Heart right ventricle (tissue), 16 donors: ENCODE results near the gene OR5W2. TPM values are rescaled to one million over a fixed set of nuclear protein-coding genes. Genes with fewer than 3 reads are reported as not detected.

ENCODE experiments used
- ATAC-seq, 8 donors: fragments of 200-7000 bp; cut with Tn5 transposase; one replicate each; pipeline ENCODE4 v1.9.1; 2020; ENCODE audit warnings: mild to moderate bottlenecking in 8 of 8, moderate library complexity in 8 of 8, moderate number of reproducible peaks in 1 of 8
- DNase-seq, 2 donors: peaks; one replicate each; pipeline ENCODE4 v3.0.0-alpha.2; 2020
- H3K27ac ChIP-seq, 10 donors: fragments of 200-600 bp; sonication (generic) in 2 of 10; one replicate each; pipeline versions ENCODE4 v1.5.0 to v1.8.0; 2020 to 2022; ENCODE audit warnings: mild to moderate bottlenecking in 3 of 10
- H3K27me3 ChIP-seq, 7 donors: fragments of 200-600 bp; one replicate each; pipeline ENCODE4 v1.8.0; 2021 to 2022; ENCODE audit warnings: mild to moderate bottlenecking in 2 of 7
- H3K36me3 ChIP-seq, 9 donors: fragments of 200-600 bp; sonication (generic) in 1 of 9; one replicate each; pipeline versions ENCODE4 v1.5.0 to v1.8.0; 2020 to 2022; ENCODE audit warnings: mild to moderate bottlenecking in 2 of 9
- H3K4me1 ChIP-seq, 9 donors: fragments of 200-600 bp; sonication (generic) in 1 of 9; one replicate each; pipeline versions ENCODE4 v1.5.0 to v1.8.0; 2020 to 2022; ENCODE audit warnings: mild to moderate bottlenecking in 4 of 9
- H3K4me3 ChIP-seq, 10 donors: fragments of 200-600 bp; sonication (generic) in 2 of 10; one replicate each; pipeline versions ENCODE4 v1.5.0 to v1.8.0; 2020 to 2022; ENCODE audit warnings: mild to moderate bottlenecking in 7 of 10, moderate library complexity in 2 of 10
- H3K9me3 ChIP-seq, 11 donors: fragments of 200-600 bp in 10 of 11; sonication (generic) in 2 of 11; one replicate each; pipeline versions ENCODE4 v1.5.0 to v1.8.0; 2013 to 2022; ENCODE audit warnings: mild to moderate bottlenecking in 2 of 11, control low read depth in 1 of 11, moderate library complexity in 1 of 11
- WGBS, 2 donors: extraction: QIAGEN DNeasy Blood & Tissue Kit; methylation state at CpG; one replicate each; pipeline ENCODE4 v1.1.7; 2013; ENCODE audit warnings: inconsistent platforms in 1 of 2; 5-methylcytosine and 5-hydroxymethylcytosine counted together
- intact Hi-C, 10 donors: fragments of 100-400 bp; cut with DNase I; formaldehyde crosslinking; loops; one replicate each; pipeline versions ENCODE4 v1.11.1 to v1.14.2; 2022
- long read RNA-seq, 3 donors: library from polyadenylated mRNA; unstranded; transcript quantifications; one replicate each; pipeline ENCODE4 v2.0.0, GENCODE V29; 2020 to 2021
- polyA plus RNA-seq, 2 donors: library from polyadenylated mRNA; stranded (reverse); fragments of 200-250 nt; gene quantifications; one replicate each; pipeline ENCODE4 v1.2.3, GENCODE V29; 2013
- total RNA-seq, 10 donors: library from RNA; stranded (reverse); fragmentation: NEBNext Ultra II Directional in 3 of 10; extraction: Animal tissue kit (Norgen Biotek cat#: 25700) in 3 of 10; gene quantifications; one replicate each; pipeline versions ENCODE4 v1.2.1 to v1.2.4, GENCODE V29; 2021 to 2023
- TF ChIP-seq, protein P1 (sequence below), 9 donors: fragments of 200-600 bp; sonication (generic) in 2 of 9; IDR thresholded peaks; one replicate each; pipeline versions ENCODE4 v1.5.0 to v1.8.0; 2021 to 2022; ENCODE audit warnings: antibody characterized with exemption in 9 of 9, mild to moderate bottlenecking in 5 of 9, moderate library complexity in 1 of 9
- donor health status: Arrhythmogenic right ventricular cardiomyopathy.
- donor health status: ischemic (EF 13 %, LVEDD 7.1; RV severe dilation, severe dysfunction).
- donor health status: healthy with polysubstance abuse.
- donor health status: DM: no; HTN: yes; CAD: no.
- donor health status: DM: no; HTN: no; CAD: no.
- donor health status: ischemic (EF 25% LVEDD 6.9; RV normal size, moderate dysfunction).
- donor health status: ischemic (EF 25% LVEDD 5.7; RV mildly dilated, moderate dysfunction).
- donor health status: healthy.
- donor health status: DM: yes; HTN: yes; CAD: no.
- donor health status: Ischemic cardiomyopathy.
- donor health status: ischemic (EF 35%, LVEDD 5.7; RV mildly dilated, moderate dysfunction).
- donor health status: nonischemic (EF 11% LVEDD 7.7; RV severe dilation, severe dysfunction).
- donor health status: DM: yes; HTN: yes; CAD: no.
- donor health status: PGD.
- donor health status: ischemic (EF 29% LVEDD 5.4; RV normal size, mild dysfunction).
- donor health status: nonischemic (EF 23%, LVEDD 6.1; RV moderate dilation, normal function).

OR5W2 gene
- not detected for total RNA-seq
- polyA plus RNA-seq: not detected
- long read RNA-seq, donor 1: 0 reads
- long read RNA-seq, donor 2: 0 reads
- long read RNA-seq, donor 3: 0 reads

DNA sequence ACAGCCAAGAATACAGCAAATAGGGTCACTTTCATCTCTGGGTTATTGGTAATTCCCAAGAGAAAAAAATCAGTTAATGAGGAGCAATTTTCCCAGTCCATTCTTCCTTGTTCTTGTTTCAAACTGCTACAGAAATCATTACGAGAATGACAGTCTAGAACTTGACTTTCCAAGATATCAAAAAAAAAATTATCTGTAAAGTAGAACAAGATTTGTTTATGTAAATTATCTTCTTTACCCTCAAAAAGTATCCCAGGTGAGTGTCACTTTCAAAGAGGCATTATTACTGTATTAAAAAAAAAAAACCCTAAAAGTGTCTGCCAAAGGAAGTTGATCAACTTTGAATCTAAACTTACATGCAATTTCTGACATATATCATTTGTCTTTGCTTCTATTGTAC is at the start of gene OR5W2:
Gene OR5W2, minus strand, starts transcription at position 101 of the 400 bp plus-strand sequence. Its CDS starts 0 bp downstream, at position 101.
- intact Hi-C loops: no loop called here
- Histone ChIP-seq H3K9me3 (no peaks in the 10 kb centered on the region), H3K4me3 (no peak within 1 kb of the TSS), H3K27ac (no peak within 1 kb of the TSS), H3K27me3 (no peaks in the 10 kb centered on the region), H3K4me1 (no peaks in the 10 kb centered on the region), H3K36me3 (no peaks in the 10 kb centered on the region)
- TF ChIP-seq, protein P1, sequence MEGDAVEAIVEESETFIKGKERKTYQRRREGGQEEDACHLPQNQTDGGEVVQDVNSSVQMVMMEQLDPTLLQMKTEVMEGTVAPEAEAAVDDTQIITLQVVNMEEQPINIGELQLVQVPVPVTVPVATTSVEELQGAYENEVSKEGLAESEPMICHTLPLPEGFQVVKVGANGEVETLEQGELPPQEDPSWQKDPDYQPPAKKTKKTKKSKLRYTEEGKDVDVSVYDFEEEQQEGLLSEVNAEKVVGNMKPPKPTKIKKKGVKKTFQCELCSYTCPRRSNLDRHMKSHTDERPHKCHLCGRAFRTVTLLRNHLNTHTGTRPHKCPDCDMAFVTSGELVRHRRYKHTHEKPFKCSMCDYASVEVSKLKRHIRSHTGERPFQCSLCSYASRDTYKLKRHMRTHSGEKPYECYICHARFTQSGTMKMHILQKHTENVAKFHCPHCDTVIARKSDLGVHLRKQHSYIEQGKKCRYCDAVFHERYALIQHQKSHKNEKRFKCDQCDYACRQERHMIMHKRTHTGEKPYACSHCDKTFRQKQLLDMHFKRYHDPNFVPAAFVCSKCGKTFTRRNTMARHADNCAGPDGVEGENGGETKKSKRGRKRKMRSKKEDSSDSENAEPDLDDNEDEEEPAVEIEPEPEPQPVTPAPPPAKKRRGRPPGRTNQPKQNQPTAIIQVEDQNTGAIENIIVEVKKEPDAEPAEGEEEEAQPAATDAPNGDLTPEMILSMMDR (IDR thresholded peaks at IDR 0.05): no peak
- ATAC-seq: no peak
- WGBS, 2 donors: 51 to 64% methylated on average over 1 of the region's 1 CpG
- no peak for DNase-seq

DNA sequence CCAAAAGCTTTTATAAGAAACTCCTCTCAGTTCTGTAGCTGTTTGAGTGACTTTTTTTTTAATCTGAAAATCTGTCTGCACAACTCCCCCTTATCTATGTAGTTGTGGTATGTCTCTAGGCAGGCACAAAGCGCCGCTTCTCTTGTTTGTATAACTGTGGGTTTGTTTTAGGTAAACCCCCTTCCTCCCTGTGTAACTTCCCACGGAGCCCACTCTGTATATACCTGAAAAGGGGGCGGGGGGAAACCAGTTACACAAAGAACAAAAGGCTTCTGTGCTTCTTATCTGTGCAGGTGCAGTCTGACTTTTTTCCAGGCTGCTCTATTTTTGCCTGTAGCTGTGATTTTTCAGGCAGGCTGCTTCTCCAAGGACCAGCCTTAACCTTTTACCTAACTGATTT is 42.1 kb upstream of the OR5W2 start:
- ATAC-seq (no peak), DNase-seq (no peak)
- Histone ChIP-seq H3K4me3 (no peak overlapping the region), H3K36me3 (no peaks in the 10 kb centered on the region), H3K4me1 (no peaks in the 10 kb centered on the region), H3K27me3 (no peaks in the 10 kb centered on the region), H3K27ac (no peak overlapping the region), H3K9me3 (no peaks in the 10 kb centered on the region)
- TF ChIP-seq, protein P1 (IDR thresholded peaks at IDR 0.05): no peak
- intact Hi-C loops: no loop called here
- WGBS, 2 donors: 54 to 60% methylated on average over 4 of the region's 4 CpGs

DNA sequence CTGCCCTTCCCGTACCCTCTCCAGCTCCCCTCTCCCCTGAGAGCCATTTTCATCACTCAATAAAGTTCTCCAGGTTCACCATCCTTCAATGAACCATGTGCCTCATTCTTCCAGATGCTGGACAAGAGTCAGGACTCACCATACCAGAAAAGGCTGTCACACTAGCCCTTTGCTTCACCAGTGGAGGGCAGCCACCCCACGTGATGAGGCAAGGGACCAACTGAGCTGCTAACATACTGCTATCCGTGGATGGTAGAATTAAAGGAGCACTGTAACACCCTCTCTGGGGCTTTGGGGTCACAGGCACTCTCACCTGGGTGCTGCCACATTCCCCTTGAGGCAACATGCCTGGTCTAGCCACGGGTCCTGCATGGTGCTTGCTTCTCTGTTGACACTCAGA is 34.9 kb upstream of the OR5W2 start:
- no peak overlapping the region for H3K4me3 ChIP-seq
- ATAC-seq: no peak
- no peaks in the 10 kb centered on the region for H3K27me3 ChIP-seq
- H3K36me3 ChIP-seq: no peaks in the 10 kb centered on the region
- no peak overlapping the region for H3K27ac ChIP-seq
- no peak for DNase-seq
- no peaks in the 10 kb centered on the region for H3K9me3 ChIP-seq
- H3K4me1 ChIP-seq: no peaks in the 10 kb centered on the region
- TF ChIP-seq, protein P1 (IDR thresholded peaks at IDR 0.05): no peak
- WGBS, 2 donors: 52 to 62% methylated on average over 4 of the region's 4 CpGs
- intact Hi-C loops: loop anchor here in 5 of 10 donors (10.0 kb wide), 1 partner anchor 835 kb away; no protein-coding TSS in a partner anchor

DNA sequence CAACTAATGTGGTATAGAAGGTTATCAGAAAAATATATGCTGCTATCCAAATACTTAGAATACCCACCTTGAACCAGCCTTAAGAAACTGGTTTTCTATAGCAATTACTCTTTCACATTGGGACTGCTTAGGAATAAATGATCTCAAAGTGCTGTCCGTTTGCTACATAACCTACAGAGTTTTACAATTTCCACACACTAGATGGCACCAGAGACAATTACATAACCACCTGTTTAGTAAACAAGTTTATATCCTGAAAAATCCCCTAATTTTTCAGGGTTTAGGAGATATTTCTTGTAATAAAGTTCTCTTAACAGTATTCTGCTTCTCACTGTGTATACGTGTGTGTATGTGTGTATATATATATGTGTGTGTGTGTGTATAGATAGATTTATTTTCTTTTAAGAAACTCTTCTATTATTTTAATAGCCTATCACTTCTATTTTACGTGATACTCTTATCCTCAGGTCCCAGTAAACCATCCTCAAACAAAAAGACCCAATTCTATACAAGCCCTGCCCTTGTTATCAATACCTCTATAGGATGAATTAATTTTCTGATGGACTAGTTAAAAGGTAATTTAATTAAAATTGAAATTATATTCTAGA is 28.5 kb upstream of the OR5W2 start:
- TF ChIP-seq, protein P1 (IDR thresholded peaks at IDR 0.05): peak in 7 of 9 donors; percentile 15 to 61 (median 44)
- intact Hi-C loops: loop anchor here in 7 of 10 donors (5.0 to 10.0 kb wide), 2 partner anchors 839 to 842 kb away; no protein-coding TSS in a partner anchor
- Histone ChIP-seq H3K4me3 (no peak overlapping the region), H3K4me1 (no peaks in the 10 kb centered on the region), H3K27ac (no peak overlapping the region), H3K36me3 (no peaks in the 10 kb centered on the region), H3K27me3 (no peaks in the 10 kb centered on the region), H3K9me3 (no peaks in the 10 kb centered on the region)
- no peak for DNase-seq
- no peak for ATAC-seq
- WGBS, 2 donors: 1 to 3% methylated on average over 3 of the region's 3 CpGs
